C4-2B (cell line): ENCODE measurements around the gene GNG11.

Source experiments
- ZFX ChIP-seq: fragments of 450-650 bp; IDR thresholded peaks from 2 replicates; pipeline ENCODE4 v1.6.1; 2017
- TF ChIP-seq, protein P1 (sequence below): fragments of 450-650 bp; conservative IDR thresholded peaks from 2 replicates; pipeline ENCODE4 v1.5.1; 2017; ENCODE audit warnings: mild to moderate bottlenecking

DNA sequence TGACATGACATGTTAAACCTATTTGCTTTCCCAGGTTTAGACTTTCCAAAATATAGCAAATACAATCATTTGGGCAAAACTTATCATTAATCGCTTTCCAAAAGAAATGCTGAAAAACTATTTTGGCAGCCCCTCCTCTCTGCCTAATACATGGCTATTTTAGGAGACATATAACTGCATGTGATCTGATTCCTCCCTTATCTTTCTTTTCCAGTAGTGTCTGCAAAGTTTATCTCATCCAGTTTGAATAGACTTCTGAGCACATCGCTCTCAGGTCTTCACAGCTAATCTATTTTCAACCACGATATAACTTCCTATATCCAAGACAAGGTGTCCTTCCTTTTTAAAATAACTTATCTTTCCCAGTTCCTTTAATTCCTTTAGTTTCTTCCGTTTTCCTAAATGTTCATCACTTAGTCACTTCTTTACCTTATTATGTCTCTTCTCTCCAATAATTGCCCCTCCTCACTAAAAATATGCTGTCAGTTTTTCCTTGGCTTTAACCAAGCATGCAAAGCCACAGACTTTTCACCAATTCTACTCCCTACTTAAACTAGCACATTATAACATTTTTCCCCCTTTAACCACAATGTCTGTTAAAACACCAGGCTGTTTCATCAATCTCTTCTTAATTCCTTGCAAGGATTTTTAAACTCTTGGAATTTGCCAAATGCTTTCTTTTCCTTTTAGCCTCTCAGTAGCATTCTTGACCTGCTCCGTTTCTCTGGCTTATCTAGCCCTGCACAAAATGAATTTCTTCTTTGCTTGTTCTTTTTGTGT is 24.4 kb downstream of the GNG11 start:
- TF ChIP-seq, protein P1, sequence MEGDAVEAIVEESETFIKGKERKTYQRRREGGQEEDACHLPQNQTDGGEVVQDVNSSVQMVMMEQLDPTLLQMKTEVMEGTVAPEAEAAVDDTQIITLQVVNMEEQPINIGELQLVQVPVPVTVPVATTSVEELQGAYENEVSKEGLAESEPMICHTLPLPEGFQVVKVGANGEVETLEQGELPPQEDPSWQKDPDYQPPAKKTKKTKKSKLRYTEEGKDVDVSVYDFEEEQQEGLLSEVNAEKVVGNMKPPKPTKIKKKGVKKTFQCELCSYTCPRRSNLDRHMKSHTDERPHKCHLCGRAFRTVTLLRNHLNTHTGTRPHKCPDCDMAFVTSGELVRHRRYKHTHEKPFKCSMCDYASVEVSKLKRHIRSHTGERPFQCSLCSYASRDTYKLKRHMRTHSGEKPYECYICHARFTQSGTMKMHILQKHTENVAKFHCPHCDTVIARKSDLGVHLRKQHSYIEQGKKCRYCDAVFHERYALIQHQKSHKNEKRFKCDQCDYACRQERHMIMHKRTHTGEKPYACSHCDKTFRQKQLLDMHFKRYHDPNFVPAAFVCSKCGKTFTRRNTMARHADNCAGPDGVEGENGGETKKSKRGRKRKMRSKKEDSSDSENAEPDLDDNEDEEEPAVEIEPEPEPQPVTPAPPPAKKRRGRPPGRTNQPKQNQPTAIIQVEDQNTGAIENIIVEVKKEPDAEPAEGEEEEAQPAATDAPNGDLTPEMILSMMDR, result no peak
- TF ChIP-seq ZFX, result no peak
